Measurements from ENCODE around the gene TBL3.

The TBL3 gene

DNA sequence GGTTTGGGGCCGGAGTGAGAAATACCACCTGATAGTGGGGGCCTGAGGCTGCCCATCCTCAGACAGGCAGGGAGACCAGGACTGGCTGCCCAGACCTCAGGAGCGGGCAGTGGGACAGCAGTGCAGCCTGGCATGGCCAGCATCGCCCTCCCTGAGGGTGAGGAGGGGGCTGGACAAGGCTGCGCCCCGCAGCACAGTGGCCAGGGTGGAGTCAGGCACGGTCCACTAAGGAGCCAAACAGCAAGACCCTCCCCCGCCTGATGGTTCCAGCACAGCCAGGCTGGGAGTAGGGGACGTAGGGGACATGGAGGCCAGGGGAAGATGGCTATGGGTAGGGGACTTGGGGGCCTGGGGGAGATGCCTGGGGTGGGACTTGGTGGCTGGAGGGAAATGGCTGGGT is 34.5 kb downstream of the TBL3 start (continued):
- TF ChIP-seq, protein P1, sequence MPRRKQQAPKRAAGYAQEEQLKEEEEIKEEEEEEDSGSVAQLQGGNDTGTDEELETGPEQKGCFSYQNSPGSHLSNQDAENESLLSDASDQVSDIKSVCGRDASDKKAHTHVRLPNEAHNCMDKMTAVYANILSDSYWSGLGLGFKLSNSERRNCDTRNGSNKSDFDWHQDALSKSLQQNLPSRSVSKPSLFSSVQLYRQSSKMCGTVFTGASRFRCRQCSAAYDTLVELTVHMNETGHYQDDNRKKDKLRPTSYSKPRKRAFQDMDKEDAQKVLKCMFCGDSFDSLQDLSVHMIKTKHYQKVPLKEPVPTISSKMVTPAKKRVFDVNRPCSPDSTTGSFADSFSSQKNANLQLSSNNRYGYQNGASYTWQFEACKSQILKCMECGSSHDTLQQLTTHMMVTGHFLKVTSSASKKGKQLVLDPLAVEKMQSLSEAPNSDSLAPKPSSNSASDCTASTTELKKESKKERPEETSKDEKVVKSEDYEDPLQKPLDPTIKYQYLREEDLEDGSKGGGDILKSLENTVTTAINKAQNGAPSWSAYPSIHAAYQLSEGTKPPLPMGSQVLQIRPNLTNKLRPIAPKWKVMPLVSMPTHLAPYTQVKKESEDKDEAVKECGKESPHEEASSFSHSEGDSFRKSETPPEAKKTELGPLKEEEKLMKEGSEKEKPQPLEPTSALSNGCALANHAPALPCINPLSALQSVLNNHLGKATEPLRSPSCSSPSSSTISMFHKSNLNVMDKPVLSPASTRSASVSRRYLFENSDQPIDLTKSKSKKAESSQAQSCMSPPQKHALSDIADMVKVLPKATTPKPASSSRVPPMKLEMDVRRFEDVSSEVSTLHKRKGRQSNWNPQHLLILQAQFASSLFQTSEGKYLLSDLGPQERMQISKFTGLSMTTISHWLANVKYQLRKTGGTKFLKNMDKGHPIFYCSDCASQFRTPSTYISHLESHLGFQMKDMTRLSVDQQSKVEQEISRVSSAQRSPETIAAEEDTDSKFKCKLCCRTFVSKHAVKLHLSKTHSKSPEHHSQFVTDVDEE (CRISPR knock-in tag; IDR thresholded peaks at IDR 0.05), result no peak

DNA sequence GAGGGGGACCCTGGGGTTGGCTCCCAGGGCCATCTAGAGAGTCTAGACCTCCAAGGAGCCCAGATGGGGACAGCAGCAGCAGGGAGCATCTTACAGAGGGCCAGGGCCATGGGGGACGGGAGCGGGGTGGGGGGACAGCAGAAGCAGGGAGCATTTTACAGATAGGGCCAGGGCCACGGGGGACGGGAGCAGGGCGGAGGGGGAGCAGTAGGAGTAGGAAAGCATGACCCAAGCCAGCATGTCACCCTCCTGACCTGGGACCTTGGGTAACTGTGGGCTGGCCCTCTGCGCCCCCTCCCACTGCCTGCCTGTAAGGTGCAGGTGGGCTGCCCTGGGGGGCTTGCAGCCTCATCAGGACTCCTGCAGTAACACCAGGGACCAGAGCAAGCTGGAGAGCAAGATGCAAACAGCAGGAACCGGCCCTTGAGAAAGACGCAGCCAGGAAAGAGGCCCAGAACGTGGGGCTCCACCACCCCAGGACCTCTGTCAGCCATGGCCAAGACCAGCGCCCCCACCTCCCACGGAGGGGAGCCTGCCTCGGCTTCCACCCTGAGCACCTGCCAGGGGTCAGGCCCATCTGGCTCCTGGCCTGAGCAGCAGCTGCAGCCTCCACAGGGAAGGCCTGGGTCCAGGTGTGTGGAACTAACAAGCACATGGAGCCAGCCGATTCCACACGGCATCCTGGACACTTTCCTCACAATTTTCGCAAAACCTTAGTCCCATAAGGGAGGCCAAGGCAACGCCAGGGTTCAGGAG is 35.4 kb downstream of the TBL3 start:
- TF ChIP-seq GLIS3 (CRISPR knock-in tag; IDR thresholded peaks at IDR 0.05), result no peak
- TF ChIP-seq, protein P2, sequence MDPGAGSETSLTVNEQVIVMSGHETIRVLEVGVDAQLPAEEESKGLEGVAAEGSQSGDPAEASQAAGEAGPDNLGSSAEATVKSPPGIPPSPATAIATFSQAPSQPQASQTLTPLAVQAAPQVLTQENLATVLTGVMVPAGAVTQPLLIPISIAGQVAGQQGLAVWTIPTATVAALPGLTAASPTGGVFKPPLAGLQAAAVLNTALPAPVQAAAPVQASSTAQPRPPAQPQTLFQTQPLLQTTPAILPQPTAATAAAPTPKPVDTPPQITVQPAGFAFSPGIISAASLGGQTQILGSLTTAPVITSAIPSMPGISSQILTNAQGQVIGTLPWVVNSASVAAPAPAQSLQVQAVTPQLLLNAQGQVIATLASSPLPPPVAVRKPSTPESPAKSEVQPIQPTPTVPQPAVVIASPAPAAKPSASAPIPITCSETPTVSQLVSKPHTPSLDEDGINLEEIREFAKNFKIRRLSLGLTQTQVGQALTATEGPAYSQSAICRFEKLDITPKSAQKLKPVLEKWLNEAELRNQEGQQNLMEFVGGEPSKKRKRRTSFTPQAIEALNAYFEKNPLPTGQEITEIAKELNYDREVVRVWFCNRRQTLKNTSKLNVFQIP (CRISPR knock-in tag; IDR thresholded peaks at IDR 0.05; ENCODE audit: borderline replicate concordance, low read depth), result no peak
- TF ChIP-seq, protein P3, sequence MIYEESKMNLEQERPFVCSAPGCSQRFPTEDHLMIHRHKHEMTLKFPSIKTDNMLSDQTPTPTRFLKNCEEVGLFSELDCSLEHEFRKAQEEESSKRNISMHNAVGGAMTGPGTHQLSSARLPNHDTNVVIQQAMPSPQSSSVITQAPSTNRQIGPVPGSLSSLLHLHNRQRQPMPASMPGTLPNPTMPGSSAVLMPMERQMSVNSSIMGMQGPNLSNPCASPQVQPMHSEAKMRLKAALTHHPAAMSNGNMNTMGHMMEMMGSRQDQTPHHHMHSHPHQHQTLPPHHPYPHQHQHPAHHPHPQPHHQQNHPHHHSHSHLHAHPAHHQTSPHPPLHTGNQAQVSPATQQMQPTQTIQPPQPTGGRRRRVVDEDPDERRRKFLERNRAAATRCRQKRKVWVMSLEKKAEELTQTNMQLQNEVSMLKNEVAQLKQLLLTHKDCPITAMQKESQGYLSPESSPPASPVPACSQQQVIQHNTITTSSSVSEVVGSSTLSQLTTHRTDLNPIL (CRISPR knock-in tag; IDR thresholded peaks at IDR 0.05; ENCODE audit: low read depth), result no peak
- no peak for ATAC-seq

DNA sequence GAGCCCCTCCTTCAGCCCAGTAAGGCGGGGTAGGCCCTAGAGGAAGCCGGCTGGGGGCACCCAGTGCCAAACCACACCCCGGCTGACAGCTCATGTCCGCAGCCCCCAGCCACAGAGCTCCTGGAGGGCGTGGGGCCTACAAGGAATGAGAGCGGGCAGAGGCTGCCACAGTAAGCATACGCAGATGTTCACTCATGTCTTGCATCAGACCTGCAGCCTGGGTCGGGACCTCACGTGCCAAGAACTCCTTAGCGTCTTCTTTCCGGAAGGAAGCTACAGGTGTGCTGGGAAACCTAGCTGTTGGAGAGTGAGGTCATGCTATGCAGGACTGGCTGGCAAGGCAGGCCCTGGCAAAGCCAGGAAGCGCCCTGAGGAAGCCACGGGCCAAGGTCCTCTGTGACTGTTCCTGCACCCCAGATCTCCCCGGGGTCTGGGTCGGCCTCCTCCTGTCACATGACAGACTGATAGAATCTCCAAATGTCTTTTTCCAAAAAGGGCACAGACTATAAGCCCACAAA is 36.2 kb downstream of the TBL3 start:
- TF ChIP-seq, protein P4, sequence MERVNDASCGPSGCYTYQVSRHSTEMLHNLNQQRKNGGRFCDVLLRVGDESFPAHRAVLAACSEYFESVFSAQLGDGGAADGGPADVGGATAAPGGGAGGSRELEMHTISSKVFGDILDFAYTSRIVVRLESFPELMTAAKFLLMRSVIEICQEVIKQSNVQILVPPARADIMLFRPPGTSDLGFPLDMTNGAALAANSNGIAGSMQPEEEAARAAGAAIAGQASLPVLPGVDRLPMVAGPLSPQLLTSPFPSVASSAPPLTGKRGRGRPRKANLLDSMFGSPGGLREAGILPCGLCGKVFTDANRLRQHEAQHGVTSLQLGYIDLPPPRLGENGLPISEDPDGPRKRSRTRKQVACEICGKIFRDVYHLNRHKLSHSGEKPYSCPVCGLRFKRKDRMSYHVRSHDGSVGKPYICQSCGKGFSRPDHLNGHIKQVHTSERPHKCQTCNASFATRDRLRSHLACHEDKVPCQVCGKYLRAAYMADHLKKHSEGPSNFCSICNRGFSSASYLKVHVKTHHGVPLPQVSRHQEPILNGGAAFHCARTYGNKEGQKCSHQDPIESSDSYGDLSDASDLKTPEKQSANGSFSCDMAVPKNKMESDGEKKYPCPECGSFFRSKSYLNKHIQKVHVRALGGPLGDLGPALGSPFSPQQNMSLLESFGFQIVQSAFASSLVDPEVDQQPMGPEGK (CRISPR knock-in tag; IDR thresholded peaks at IDR 0.05; ENCODE audit: borderline replicate concordance), result no peak
- TF ChIP-seq ZNF70 (CRISPR knock-in tag; IDR thresholded peaks at IDR 0.05) (no peak), ESRRG (CRISPR knock-in tag; IDR thresholded peaks at IDR 0.05) (no peak), ZFP3 (CRISPR knock-in tag; IDR thresholded peaks at IDR 0.05) (no peak)
- TF ChIP-seq, protein P3 (CRISPR knock-in tag; IDR thresholded peaks at IDR 0.05; ENCODE audit: low read depth), result no peak
- ATAC-seq, result no peak

DNA sequence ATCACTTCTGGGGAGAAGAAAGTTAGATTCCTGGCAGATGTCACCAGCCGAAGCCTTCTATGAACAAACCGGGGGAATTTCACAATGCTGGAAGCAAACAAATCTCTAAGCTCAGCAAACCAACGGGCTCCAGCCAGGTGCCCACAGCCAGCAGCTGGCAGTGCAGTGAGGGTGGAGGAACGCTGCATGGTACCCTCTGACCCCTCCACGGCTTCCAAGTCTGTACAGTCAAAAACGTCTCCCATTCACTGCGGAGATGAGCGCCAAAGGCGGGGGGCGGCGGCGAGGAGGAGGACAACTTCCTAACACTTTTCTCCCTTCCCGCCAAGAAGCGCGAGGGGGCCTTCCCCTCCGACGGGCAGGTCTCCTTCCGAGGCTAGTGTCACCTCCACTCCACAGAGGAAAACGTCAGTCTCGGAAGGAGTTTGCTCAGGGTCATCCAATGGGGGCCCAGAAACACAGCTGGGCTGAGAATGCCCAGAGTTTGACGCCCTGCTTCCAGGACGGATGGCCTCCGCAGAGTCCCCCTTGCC is 36.8 kb downstream of the TBL3 start:
- no peak for ATAC-seq
- TF ChIP-seq ZC3H10 (CRISPR knock-in tag; IDR thresholded peaks at IDR 0.05), result no peak
- TF ChIP-seq TOX (CRISPR knock-in tag; IDR thresholded peaks at IDR 0.05; ENCODE audit: borderline replicate concordance), result no peak
- TF ChIP-seq OSR1 (CRISPR knock-in tag; IDR thresholded peaks at IDR 0.05), result no peak
- no peak for TF ChIP-seq ZNF70 (CRISPR knock-in tag; IDR thresholded peaks at IDR 0.05)
- TF ChIP-seq ESRRG (CRISPR knock-in tag; IDR thresholded peaks at IDR 0.05), result no peak
- TF ChIP-seq CSDC2 (CRISPR knock-in tag; IDR thresholded peaks at IDR 0.05), result no peak
- TF ChIP-seq RARB (CRISPR knock-in tag; IDR thresholded peaks at IDR 0.05), result no peak
- TF ChIP-seq SNAI2 (CRISPR knock-in tag; IDR thresholded peaks at IDR 0.05), result no peak
- TF ChIP-seq ZFP30 (CRISPR knock-in tag; IDR thresholded peaks at IDR 0.05), result no peak
- TF ChIP-seq, protein P1 (CRISPR knock-in tag; IDR thresholded peaks at IDR 0.05), result no peak
- TF ChIP-seq, protein P2 (CRISPR knock-in tag; IDR thresholded peaks at IDR 0.05; ENCODE audit: borderline replicate concordance, low read depth), result no peak
- TF ChIP-seq BACH2 (CRISPR knock-in tag; IDR thresholded peaks at IDR 0.05; ENCODE audit: borderline replicate concordance), result no peak
- TF ChIP-seq, protein P4 (CRISPR knock-in tag; IDR thresholded peaks at IDR 0.05; ENCODE audit: borderline replicate concordance), result no peak
- no peak for TF ChIP-seq ZNF8 (CRISPR knock-in tag; IDR thresholded peaks at IDR 0.05)
- TF ChIP-seq GLIS3 (CRISPR knock-in tag; IDR thresholded peaks at IDR 0.05), result no peak
- no peak for TF ChIP-seq ZNF565 (CRISPR knock-in tag; conservative IDR thresholded peaks at IDR 0.05; ENCODE audit: low read depth)

Data from SK-N-SH treated with all-trans-retinoic acid at 6 μM for 48 hours (cell line).